Mesenteric fat pad (tissue), 1 donor: ENCODE data around the gene PIGL. TPM values are rescaled to one million over a fixed set of nuclear protein-coding genes. Genes with fewer than 3 reads are reported as not detected.
"Not testable (repeated sequence)": the region's sequence is repeated elsewhere in the genome, so short reads cannot be mapped to it uniquely, and the experiment has no call there.

ENCODE experiments used
- DNase-seq: peaks from one replicate; pipeline ENCODE4 v3.0.0-alpha.2; 2020; ENCODE audit warnings: low spot score
- total RNA-seq: library from RNA; stranded (reverse); fragmentation: NEBNext Ultra II Directional; extraction: Animal tissue kit (Norgen Biotek cat#: 25700); gene quantifications from one replicate; pipeline ENCODE4 v1.2.1, GENCODE V29; 2021
- donor health status: DM: yes; HTN: yes; CAD: no.

Gene PIGL
- total RNA-seq, 1 donor from 2014 or later, result 42.9 TPM

- no peak for DNase-seq
Observed at GRCh38 chr17:16304830-16305229, 87.8 kb downstream of the PIGL start.

GRCh38 chr17:16306211-16306610, 89.2 kb downstream of the PIGL start:
- DNase-seq, result no peak

- not testable (repeated sequence) for DNase-seq
Observed at GRCh38 chr17:16312061-16312460, 95.1 kb downstream of the PIGL start.

- no peak for DNase-seq
Observed at GRCh38 chr17:16313139-16314090, 96.4 kb downstream of the PIGL start.

GRCh38 chr17:16314189-16314588, 97.2 kb downstream of the PIGL start:
- no peak for DNase-seq

- DNase-seq, result no peak
Observed at GRCh38 chr17:16314859-16315258, 97.8 kb downstream of the PIGL start.

GRCh38 chr17:16319969-16320368, 103.0 kb downstream of the PIGL start:
- no peak for DNase-seq

- DNase-seq, result no peak
Observed at GRCh38 chr17:16322636-16323035, 105.6 kb downstream of the PIGL start.

- no peak for DNase-seq
Observed at GRCh38 chr17:16325964-16326363, 109.0 kb downstream of the PIGL start.

- no peak for DNase-seq
Observed at GRCh38 chr17:16327018-16327417, 110.0 kb downstream of the PIGL start.

GRCh38 chr17:16328997-16329396, 112.0 kb downstream of the PIGL start:
- no peak for DNase-seq

GRCh38 chr17:16329519-16330271, 112.7 kb downstream of the PIGL start:
- DNase-seq, result no peak

- DNase-seq, result no peak
Observed at GRCh38 chr17:16338391-16338790, 121.4 kb downstream of the PIGL start.

GRCh38 chr17:16339402-16339801, 122.4 kb downstream of the PIGL start:
- no peak for DNase-seq

GRCh38 chr17:16339959-16340358, 122.9 kb downstream of the PIGL start:
- no peak for DNase-seq

- DNase-seq, result no peak
Observed at GRCh38 chr17:16342979-16343378, 126.0 kb downstream of the PIGL start.

- DNase-seq, result no peak
Observed at GRCh38 chr17:16343569-16343968, 126.6 kb downstream of the PIGL start.

GRCh38 chr17:16345565-16345964, 128.6 kb downstream of the PIGL start:
- no peak for DNase-seq

- DNase-seq, result no peak
Observed at GRCh38 chr17:16346721-16347271, 129.8 kb downstream of the PIGL start.

- no peak for DNase-seq
Observed at GRCh38 chr17:16348586-16348985, 131.6 kb downstream of the PIGL start.

- DNase-seq, result no peak
Observed at GRCh38 chr17:16349431-16349830, 132.4 kb downstream of the PIGL start.

GRCh38 chr17:16351831-16352230, 134.8 kb downstream of the PIGL start:
- no peak for DNase-seq
